Stimulated activated effector memory CD8-positive, alpha-beta T cell treated with anti-CD3 and anti-CD28 coated beads, Interleukin-12 subunit alpha, Interleukin-12 subunit beta, amount 100 ng/mL, for 72 hours (primary cell): ENCODE results near the gene CACNA1C.

ENCODE experiments used
- ATAC-seq: fragments of 150-1000 bp; cut with Tn5 transposase; 2 replicates; pipeline ENCODE4 v1.10.0; 2021
- DNase-seq, 2 donors: peaks; one replicate each; pipeline ENCODE4 v3.0.0; 2021 to 2022; ENCODE audit warnings: low spot score in 2 of 2
- H3K27ac Mint-ChIP-seq: one replicate; pipeline ENCODE4 v1.8.0; 2022; ENCODE audit warnings: mild to moderate bottlenecking, mixed read lengths
- H3K36me3 Mint-ChIP-seq: one replicate; pipeline ENCODE4 v1.8.0; 2022; ENCODE audit warnings: mild to moderate bottlenecking, mixed read lengths
- H3K4me1 Mint-ChIP-seq: one replicate; pipeline ENCODE4 v1.8.0; 2022; ENCODE audit warnings: mixed read lengths
- H3K4me3 Mint-ChIP-seq: one replicate; pipeline ENCODE4 v1.8.0; 2022; ENCODE audit warnings: mild to moderate bottlenecking, mixed read lengths
- H3K9me3 Mint-ChIP-seq: one replicate; pipeline ENCODE4 v1.8.0; 2022; ENCODE audit warnings: mixed read lengths

Gene CACNA1C

DNA sequence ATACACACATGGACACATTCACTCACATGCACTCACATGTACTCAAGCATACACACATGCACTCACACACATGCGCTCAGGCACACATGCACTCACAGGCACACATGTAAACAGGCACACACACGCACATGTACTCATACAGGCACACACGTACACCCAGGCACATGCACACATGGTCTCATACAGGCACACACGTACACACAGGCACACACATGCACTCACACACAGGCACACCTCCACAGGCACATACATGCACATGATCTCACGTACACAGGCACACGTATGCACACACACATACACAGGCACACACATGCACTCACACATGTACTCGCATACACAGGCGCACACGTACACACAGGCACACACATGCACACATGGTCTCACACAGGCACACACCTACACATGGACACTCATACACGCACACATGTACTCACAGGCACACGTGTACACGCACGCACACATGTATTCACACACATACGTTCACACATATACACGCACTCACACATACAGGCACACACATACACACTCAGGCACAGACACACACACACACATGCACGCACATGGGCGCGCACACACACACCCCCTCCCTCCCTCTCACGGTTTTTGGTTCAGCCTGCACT lies 138.9 kb downstream of the CACNA1C start:
- Mint-ChIP-seq H3K27ac (no peak overlapping the region), H3K9me3 (no peaks in the 10 kb centered on the region), H3K36me3 (no peaks in the 10 kb centered on the region), H3K4me3 (no peak overlapping the region), H3K4me1 (no peaks in the 10 kb centered on the region)
- DNase-seq (no peak), ATAC-seq (no peak)

DNA sequence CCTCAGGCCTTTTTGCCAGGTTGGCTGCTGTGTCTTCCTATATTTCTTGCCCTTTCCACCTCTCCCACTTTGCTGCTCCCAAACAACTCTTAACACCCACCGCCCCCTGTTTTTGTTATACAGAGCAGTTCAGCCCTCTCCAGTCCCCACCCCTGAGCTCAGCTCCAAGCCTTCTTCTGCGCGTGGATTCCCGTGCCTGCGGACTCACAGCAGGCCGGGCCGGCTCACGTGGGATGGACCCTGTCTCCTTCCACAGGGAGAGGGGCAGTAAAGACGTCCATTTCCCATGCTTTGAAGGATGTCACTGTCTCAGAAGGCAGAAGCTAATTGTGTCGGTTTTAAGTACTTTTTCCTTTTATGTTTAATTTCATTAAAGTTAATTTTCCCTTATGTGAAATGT lies 139.4 kb downstream of the CACNA1C start:
- no peak for DNase-seq
- ATAC-seq: no peak
- H3K9me3 Mint-ChIP-seq: no peaks in the 10 kb centered on the region
- H3K4me1 Mint-ChIP-seq: no peaks in the 10 kb centered on the region
- no peak overlapping the region for H3K27ac Mint-ChIP-seq
- no peaks in the 10 kb centered on the region for H3K36me3 Mint-ChIP-seq
- no peak overlapping the region for H3K4me3 Mint-ChIP-seq

DNA sequence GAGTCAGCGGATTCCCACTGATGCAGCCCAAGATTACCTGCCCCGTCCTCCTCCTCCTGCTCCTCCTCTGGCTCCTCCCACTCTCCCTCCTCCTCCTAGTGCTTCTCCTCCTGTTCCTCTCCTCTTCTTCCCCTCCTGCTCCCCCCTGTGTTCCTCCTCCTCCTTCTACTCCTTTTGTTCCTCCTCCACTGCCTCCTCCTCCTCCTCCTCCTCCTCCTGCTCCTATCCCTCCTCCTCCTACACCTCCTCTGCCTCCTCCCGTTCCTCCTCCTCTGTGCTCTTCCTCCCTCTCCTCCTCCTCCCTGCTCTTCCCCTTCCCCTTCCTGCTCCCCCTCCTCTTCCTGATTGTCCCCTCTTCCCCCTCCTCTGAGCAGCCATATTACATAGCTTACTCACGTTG lies 141.3 kb downstream of the CACNA1C start:
- Mint-ChIP-seq H3K36me3 (no peaks in the 10 kb centered on the region), H3K9me3 (no peaks in the 10 kb centered on the region), H3K4me3 (no peak overlapping the region), H3K27ac (no peak overlapping the region), H3K4me1 (no peaks in the 10 kb centered on the region)
- no peak for ATAC-seq
- DNase-seq: no peak

- DNase-seq (no peak), ATAC-seq (no peak)
- no peaks in the 10 kb centered on the region for H3K36me3 Mint-ChIP-seq
- no peak overlapping the region for H3K4me3 Mint-ChIP-seq
- H3K27ac Mint-ChIP-seq: no peak overlapping the region
- H3K9me3 Mint-ChIP-seq: no peaks in the 10 kb centered on the region
- no peaks in the 10 kb centered on the region for H3K4me1 Mint-ChIP-seq
These were observed 141.8 kb downstream of the CACNA1C start for GRCh38 chr12:2194571-2194970.

GRCh38 chr12:2195085-2195484 lies 142.3 kb downstream of the CACNA1C start:
- Mint-ChIP-seq H3K9me3 (no peaks in the 10 kb centered on the region), H3K4me3 (no peak overlapping the region), H3K36me3 (no peaks in the 10 kb centered on the region), H3K4me1 (no peaks in the 10 kb centered on the region), H3K27ac (no peak overlapping the region)
- no peak for ATAC-seq
- DNase-seq: no peak

GRCh38 chr12:2198005-2198501 lies 145.3 kb downstream of the CACNA1C start:
- H3K9me3 Mint-ChIP-seq: no peaks in the 10 kb centered on the region
- H3K36me3 Mint-ChIP-seq: no peaks in the 10 kb centered on the region
- ATAC-seq (no peak), DNase-seq (no peak)
- no peak overlapping the region for H3K27ac Mint-ChIP-seq
- no peak overlapping the region for H3K4me3 Mint-ChIP-seq
- no peaks in the 10 kb centered on the region for H3K4me1 Mint-ChIP-seq

- Mint-ChIP-seq H3K27ac (no peak overlapping the region), H3K9me3 (no peaks in the 10 kb centered on the region), H3K4me1 (no peaks in the 10 kb centered on the region), H3K36me3 (no peaks in the 10 kb centered on the region), H3K4me3 (no peak overlapping the region)
- DNase-seq (no peak), ATAC-seq (no peak)
These were observed 145.8 kb downstream of the CACNA1C start for GRCh38 chr12:2198542-2198941.

- H3K27ac Mint-ChIP-seq: no peak overlapping the region
- no peaks in the 10 kb centered on the region for H3K36me3 Mint-ChIP-seq
- H3K4me3 Mint-ChIP-seq: no peak overlapping the region
- no peaks in the 10 kb centered on the region for H3K4me1 Mint-ChIP-seq
- H3K9me3 Mint-ChIP-seq: no peaks in the 10 kb centered on the region
- no peak for DNase-seq
- no peak for ATAC-seq
These were observed 153.2 kb downstream of the CACNA1C start for GRCh38 chr12:2205996-2206395.

- Mint-ChIP-seq H3K36me3 (no peaks in the 10 kb centered on the region), H3K27ac (no peak overlapping the region), H3K4me1 (no peaks in the 10 kb centered on the region), H3K4me3 (no peak overlapping the region), H3K9me3 (no peaks in the 10 kb centered on the region)
- DNase-seq (no peak), ATAC-seq (no peak)
These were observed 156.2 kb downstream of the CACNA1C start for GRCh38 chr12:2208837-2209635.

GRCh38 chr12:2211119-2211518 lies 158.3 kb downstream of the CACNA1C start:
- DNase-seq (no peak), ATAC-seq (no peak)
- H3K4me3 Mint-ChIP-seq: no peak overlapping the region
- H3K27ac Mint-ChIP-seq: no peak overlapping the region
- no peaks in the 10 kb centered on the region for H3K4me1 Mint-ChIP-seq
- no peaks in the 10 kb centered on the region for H3K36me3 Mint-ChIP-seq
- no peaks in the 10 kb centered on the region for H3K9me3 Mint-ChIP-seq

GRCh38 chr12:2212537-2212936 lies 159.8 kb downstream of the CACNA1C start:
- ATAC-seq (no peak), DNase-seq (no peak)
- no peak overlapping the region for H3K27ac Mint-ChIP-seq
- H3K4me3 Mint-ChIP-seq: no peak overlapping the region
- no peaks in the 10 kb centered on the region for H3K9me3 Mint-ChIP-seq
- no peaks in the 10 kb centered on the region for H3K4me1 Mint-ChIP-seq
- H3K36me3 Mint-ChIP-seq: no peaks in the 10 kb centered on the region

DNA sequence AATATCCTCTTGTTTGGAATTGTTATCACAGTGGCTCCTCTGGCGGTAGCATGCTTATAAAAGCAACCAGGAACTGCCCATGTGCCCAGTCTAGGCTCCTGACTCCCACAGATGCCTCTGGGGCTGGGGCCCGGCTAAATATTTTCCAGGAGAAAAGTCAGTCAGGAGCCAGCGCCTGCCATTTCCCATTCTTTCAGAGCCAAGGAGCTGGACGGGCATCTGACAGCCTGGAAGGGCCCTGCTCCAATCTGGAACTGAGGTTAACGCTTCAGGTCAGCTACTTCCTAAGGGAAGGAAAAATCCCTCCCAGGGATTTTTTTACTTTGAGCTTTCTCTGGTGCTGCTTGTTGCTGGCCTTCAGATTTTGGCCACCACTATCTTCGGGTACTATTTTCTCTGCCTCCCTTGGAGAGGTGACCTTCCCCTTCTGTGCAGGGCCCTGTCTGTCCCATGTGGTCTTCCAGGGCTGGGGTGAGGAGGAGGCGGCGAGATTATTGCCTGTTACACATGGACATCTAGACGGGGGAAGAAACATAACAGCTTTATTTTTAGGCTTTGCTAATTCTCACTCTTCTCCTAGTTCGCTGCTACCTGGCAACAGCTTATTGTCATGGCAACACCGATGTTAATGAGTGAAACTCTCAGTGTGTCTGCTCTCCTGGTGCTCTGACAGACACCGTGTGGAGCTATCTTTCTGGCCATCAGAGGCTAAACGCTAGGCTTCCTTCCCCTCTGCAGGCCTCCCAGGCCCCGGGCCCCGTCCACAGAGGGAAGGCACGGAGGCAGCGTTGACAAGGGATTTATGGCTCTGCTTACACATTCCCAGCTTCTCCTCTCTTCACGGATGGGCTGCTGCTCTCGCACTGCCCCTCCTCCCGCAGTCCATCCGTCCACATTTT lies 160.4 kb downstream of the CACNA1C start:
- no peak for ATAC-seq
- no peak for DNase-seq
- H3K36me3 Mint-ChIP-seq: no peaks in the 10 kb centered on the region
- H3K4me1 Mint-ChIP-seq: no peaks in the 10 kb centered on the region
- no peak overlapping the region for H3K4me3 Mint-ChIP-seq
- H3K9me3 Mint-ChIP-seq: no peaks in the 10 kb centered on the region
- no peak overlapping the region for H3K27ac Mint-ChIP-seq

DNA sequence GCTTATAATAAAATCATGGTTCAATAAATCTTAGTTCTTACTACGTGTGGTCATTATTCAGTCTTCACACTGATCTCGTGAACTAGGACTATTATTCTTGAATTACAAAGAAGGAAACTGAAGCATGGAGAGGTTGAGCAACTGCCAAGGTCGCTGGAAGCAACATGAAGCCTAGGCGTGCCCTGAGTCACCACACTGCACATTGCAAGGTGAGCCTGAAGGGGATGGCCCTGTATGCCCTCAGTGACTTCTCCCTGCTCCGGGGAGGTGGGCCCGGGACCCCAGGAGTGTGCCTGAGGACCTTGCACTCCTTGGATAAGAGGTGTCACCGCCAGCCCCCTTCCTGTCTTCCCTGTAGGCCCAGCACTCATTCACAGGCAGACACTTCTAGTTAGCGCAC lies 161.6 kb downstream of the CACNA1C start:
- H3K4me1 Mint-ChIP-seq: no peaks in the 10 kb centered on the region
- no peak overlapping the region for H3K27ac Mint-ChIP-seq
- no peak overlapping the region for H3K4me3 Mint-ChIP-seq
- no peaks in the 10 kb centered on the region for H3K9me3 Mint-ChIP-seq
- no peak for DNase-seq
- H3K36me3 Mint-ChIP-seq: no peaks in the 10 kb centered on the region
- ATAC-seq: no peak

GRCh38 chr12:2215709-2216560 lies 163.1 kb downstream of the CACNA1C start:
- ATAC-seq: no peak
- H3K27ac Mint-ChIP-seq: no peak overlapping the region
- no peak for DNase-seq
- H3K4me3 Mint-ChIP-seq: no peak overlapping the region
- H3K9me3 Mint-ChIP-seq: no peaks in the 10 kb centered on the region
- H3K4me1 Mint-ChIP-seq: no peaks in the 10 kb centered on the region
- H3K36me3 Mint-ChIP-seq: no peaks in the 10 kb centered on the region

DNA sequence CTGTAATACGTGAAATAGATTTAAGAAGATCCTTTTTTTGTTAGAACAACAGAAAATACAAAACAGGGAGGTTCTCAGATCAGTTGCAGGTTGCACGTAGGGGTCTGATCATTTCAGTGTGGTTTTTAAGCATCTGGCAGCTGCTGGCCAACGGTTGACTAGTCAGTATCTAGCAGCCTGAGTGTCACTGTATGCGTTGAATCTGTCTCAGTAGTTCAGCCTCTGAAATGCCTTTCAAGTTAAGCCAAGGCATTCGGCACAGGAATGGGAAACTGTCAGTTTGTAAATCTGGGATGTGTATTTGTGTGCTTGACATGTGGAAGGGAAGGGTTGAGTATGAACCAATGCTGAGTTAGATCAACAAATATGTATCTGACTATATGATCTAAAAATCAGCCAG lies 165.9 kb downstream of the CACNA1C start:
- Mint-ChIP-seq H3K27ac (no peak overlapping the region), H3K36me3 (no peaks in the 10 kb centered on the region), H3K4me1 (no peaks in the 10 kb centered on the region), H3K9me3 (no peaks in the 10 kb centered on the region), H3K4me3 (no peak overlapping the region)
- ATAC-seq: no peak
- DNase-seq: no peak
